GM23338 (cell line): ENCODE data around the gene RXRA. TPM values are rescaled to one million over a fixed set of nuclear protein-coding genes. Genes with fewer than 3 reads are reported as not detected.
A peak's percentile ranks its signal among the peaks of the same experiment; 100 is the strongest.

Source experiments
- ATAC-seq: fragments of 200-7000 bp; cut with Tn5 transposase; 3 replicates; pipeline ENCODE4 v1.9.1; 2020
- DNase-seq: peaks from one replicate; pipeline ENCODE4 v3.0.0-alpha.2; 2015; ENCODE audit warnings: low spot score
- H2AFZ ChIP-seq: fragments of 200-600 bp; sonication (generic); 2 replicates; pipeline ENCODE4 v1.8.0; 2016; ENCODE audit warnings: antibody characterized with exemption, mild to moderate bottlenecking, moderate library complexity
- H3F3A ChIP-seq: fragments of 200-600 bp; sonication (generic); replicated peaks from 2 replicates; pipeline ENCODE4 v1.8.0; 2017; ENCODE audit warnings: antibody characterized with exemption, mixed run types, low read depth
- H3K27ac ChIP-seq: fragments of 200-600 bp; sonication (generic); 2 replicates; pipeline ENCODE4 v1.6.1; 2016; ENCODE audit warnings: low read depth
- H3K27me3 ChIP-seq: fragments of 200-600 bp; sonication (generic); 2 replicates; pipeline ENCODE4 v1.8.0; 2016; ENCODE audit warnings: mild to moderate bottlenecking, mixed run types, moderate library complexity; ENCODE audit not compliant: insufficient read depth
- H3K36me3 ChIP-seq: fragments of 200-600 bp; sonication (generic); 2 replicates; pipeline ENCODE4 v1.8.0; 2016; ENCODE audit warnings: mild to moderate bottlenecking; ENCODE audit not compliant: insufficient read depth
- H3K4me1 ChIP-seq: fragments of 200-600 bp; sonication (generic); 2 replicates; pipeline ENCODE4 v1.8.0; 2016; ENCODE audit warnings: mild to moderate bottlenecking, moderate library complexity; ENCODE audit not compliant: insufficient read depth
- H3K4me2 ChIP-seq: fragments of 200-600 bp; sonication (generic); 2 replicates; pipeline ENCODE4 v1.7.1; 2017; ENCODE audit warnings: mixed run types
- H3K4me3 ChIP-seq: fragments of 200-600 bp; sonication (generic); 2 replicates; pipeline ENCODE4 v1.6.1; 2016; ENCODE audit warnings: mixed run types
- H3K79me2 ChIP-seq: fragments of 200-600 bp; sonication (generic); replicated peaks from 2 replicates; pipeline ENCODE4 v1.8.0; 2017; ENCODE audit warnings: mild to moderate bottlenecking; ENCODE audit not compliant: insufficient read depth
- H3K9me2 ChIP-seq: fragments of 200-600 bp; sonication (generic); 2 replicates; pipeline ENCODE4 v1.8.0; 2017; ENCODE audit not compliant: insufficient read depth
- H4K20me1 ChIP-seq: fragments of 200-600 bp; sonication (generic); replicated peaks from 2 replicates; pipeline ENCODE4 v1.8.0; 2017; ENCODE audit warnings: mild to moderate bottlenecking; ENCODE audit not compliant: insufficient read depth
- H3K27ac Mint-ChIP-seq: 2 replicates; pipeline ENCODE4 v1.8.0; 2020; ENCODE audit warnings: inconsistent platforms, mild to moderate bottlenecking, moderate library complexity, mixed read lengths
- H3K27me3 Mint-ChIP-seq: 3 replicates; pipeline ENCODE4 v1.8.0; 2022; ENCODE audit warnings: low read depth, mild to moderate bottlenecking, moderate library complexity, mixed read lengths, inconsistent platforms; ENCODE audit not compliant: insufficient read depth, poor library complexity
- H3K36me3 Mint-ChIP-seq: 3 replicates; pipeline ENCODE4 v1.8.0; 2021; ENCODE audit warnings: low read depth, mild to moderate bottlenecking, inconsistent platforms, moderate library complexity, mixed read lengths
- H3K4me1 Mint-ChIP-seq: 3 replicates; pipeline ENCODE4 v1.8.0; 2020; ENCODE audit warnings: mild to moderate bottlenecking, inconsistent platforms, mixed read lengths
- H3K4me3 Mint-ChIP-seq: 3 replicates; pipeline ENCODE4 v1.8.0; 2021; ENCODE audit warnings: moderate library complexity, mild to moderate bottlenecking, inconsistent platforms, mixed read lengths
- H3K9me3 Mint-ChIP-seq: 3 replicates; pipeline ENCODE4 v1.8.0; 2020; ENCODE audit warnings: moderate library complexity, mild to moderate bottlenecking, inconsistent platforms, mixed read lengths
- CREB1 ChIP-seq: fragments of 250-450 bp; sonication (Bioruptor Pico); IDR thresholded peaks from 2 replicates; pipeline ENCODE4 v1.5.0; 2020; ENCODE audit warnings: low read depth, mild to moderate bottlenecking, moderate library complexity
- CTCF ChIP-seq, 2 experiments: fragments of 200-600 bp in 1 of 2; sonication (generic) in 1 of 2; conservative IDR thresholded peaks; 2 replicates each; pipeline versions ENCODE4 v1.5.1 to v1.6.1; 2016 to 2017; ENCODE audit warnings: antibody characterized with exemption in 2 of 2, low read depth in 2 of 2, mild to moderate bottlenecking in 2 of 2, moderate library complexity in 1 of 2
- ETS1 ChIP-seq: IDR thresholded peaks from 2 replicates; pipeline ENCODE4 v1.6.1; 2016; ENCODE audit warnings: antibody characterized with exemption
- EZH2 ChIP-seq: fragments of 200-600 bp; sonication (generic); IDR thresholded peaks from one replicate; pipeline ENCODE4 v1.8.0; 2017; ENCODE audit warnings: antibody characterized with exemption, mild to moderate bottlenecking, low read depth; ENCODE audit not compliant: unreplicated experiment
- EZH2phosphoT487 ChIP-seq: fragments of 200-600 bp; sonication (generic); IDR thresholded peaks from one replicate; pipeline ENCODE4 v1.8.1; 2018; ENCODE audit warnings: antibody characterized with exemption; ENCODE audit not compliant: unreplicated experiment
- JUNB ChIP-seq: IDR thresholded peaks from one replicate; pipeline ENCODE4 v1.6.1; 2016; ENCODE audit warnings: antibody characterized with exemption; ENCODE audit not compliant: unreplicated experiment
- NANOG ChIP-seq: IDR thresholded peaks from 2 replicates; pipeline ENCODE4 v1.6.1; 2016; ENCODE audit warnings: antibody characterized with exemption, borderline replicate concordance
- POLR2AphosphoS5 ChIP-seq: IDR thresholded peaks from 2 replicates; pipeline ENCODE4 v1.6.1; 2016; ENCODE audit warnings: antibody characterized with exemption, low read depth
- STAT1 ChIP-seq: IDR thresholded peaks from one replicate; pipeline ENCODE4 v1.6.1; 2016; ENCODE audit warnings: antibody characterized with exemption; ENCODE audit not compliant: unreplicated experiment
- ZNF114 ChIP-seq: fragments of 250-450 bp; sonication (Bioruptor Pico); IDR thresholded peaks from 2 replicates; pipeline ENCODE4 v1.5.0; 2020; ENCODE audit warnings: mild to moderate bottlenecking, moderate library complexity
- ZNF331 ChIP-seq: fragments of 250-450 bp; sonication (Bioruptor Pico); IDR thresholded peaks from 2 replicates; pipeline ENCODE4 v1.5.0; 2020; ENCODE audit warnings: low read depth, mild to moderate bottlenecking, moderate library complexity
- ZNF462 ChIP-seq: fragments of 250-450 bp; sonication (Bioruptor Pico); IDR thresholded peaks from 2 replicates; pipeline ENCODE4 v1.5.0; 2020; ENCODE audit warnings: mild to moderate bottlenecking, moderate library complexity
- polyA plus RNA-seq: library from polyadenylated mRNA; unstranded; fragments of >200 nt; fragmentation: Nextera tagmentation; extraction: Ambion mirVana; gene quantifications from 2 replicates; pipeline ENCODE4 v1.2.1, GENCODE V29; 2016
- total RNA-seq: library from RNA; depleted of rRNA; stranded (reverse); fragments of >200 nt; shearing (Covaris generic); gene quantifications from 2 replicates; pipeline ENCODE4 v1.2.3, GENCODE V29; 2014
- TF ChIP-seq, protein P1 (sequence below): IDR thresholded peaks from one replicate; pipeline ENCODE4 v1.6.1; 2018; ENCODE audit warnings: antibody characterized with exemption; ENCODE audit not compliant: unreplicated experiment

The RXRA gene
- total and polyA plus RNA-seq, 2 experiments from 2014 or later: 4.9 to 17.9 TPM

DNA sequence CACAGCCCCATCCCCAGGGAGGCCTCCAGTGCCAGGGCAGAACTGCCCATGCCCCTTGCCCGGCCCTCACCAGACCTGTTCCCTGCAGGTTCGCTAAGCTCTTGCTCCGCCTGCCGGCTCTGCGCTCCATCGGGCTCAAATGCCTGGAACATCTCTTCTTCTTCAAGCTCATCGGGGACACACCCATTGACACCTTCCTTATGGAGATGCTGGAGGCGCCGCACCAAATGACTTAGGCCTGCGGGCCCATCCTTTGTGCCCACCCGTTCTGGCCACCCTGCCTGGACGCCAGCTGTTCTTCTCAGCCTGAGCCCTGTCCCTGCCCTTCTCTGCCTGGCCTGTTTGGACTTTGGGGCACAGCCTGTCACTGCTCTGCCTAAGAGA lies 110.1 kb downstream of the RXRA start:
- Histone ChIP-seq H3F3A (no peaks in the 10 kb centered on the region), H3K9me2 (no peaks in the 10 kb centered on the region), H2AFZ (no peak overlapping the region), H4K20me1 (no peaks in the 10 kb centered on the region; the same call in 1 of the 2 replicates), H3K79me2 (no peaks in the 10 kb centered on the region), H3K36me3 (no peaks in the 10 kb centered on the region), H3K4me3 (no peak overlapping the region), H3K4me2 (no peak overlapping the region), H3K4me1 (no peaks in the 10 kb centered on the region), H3K27ac (no peak overlapping the region), H3K27me3 (no peaks in the 10 kb centered on the region)
- Mint-ChIP-seq H3K9me3 (no peaks in the 10 kb centered on the region), H3K4me3 (no peak overlapping the region), H3K36me3 (peaks cover 10% of the 10 kb centered on the region), H3K27ac (0 out of 2 replicates have a peak overlapping the region, but pooled peaks have one; percentile 82), H3K27me3 (peaks cover 2% of the 10 kb centered on the region), H3K4me1 (peaks cover 3% of the 10 kb centered on the region; the same call in 2 of the 3 replicates)
- TF ChIP-seq NANOG (no peak), STAT1 (no peak), ZNF462 (no peak), JUNB (no peak), ETS1 (no peak), EZH2 (no peak), CREB1 (CRISPR knock-in tag) (no peak), CTCF (conservative IDR thresholded peaks at IDR 0.05; ENCODE audit: low read depth in 2 of 2) (no peak), POLR2AphosphoS5 (no peak), ZNF114 (CRISPR knock-in tag) (no peak), ZNF331 (no peak), EZH2phosphoT487 (no peak)
- TF ChIP-seq, protein P1, sequence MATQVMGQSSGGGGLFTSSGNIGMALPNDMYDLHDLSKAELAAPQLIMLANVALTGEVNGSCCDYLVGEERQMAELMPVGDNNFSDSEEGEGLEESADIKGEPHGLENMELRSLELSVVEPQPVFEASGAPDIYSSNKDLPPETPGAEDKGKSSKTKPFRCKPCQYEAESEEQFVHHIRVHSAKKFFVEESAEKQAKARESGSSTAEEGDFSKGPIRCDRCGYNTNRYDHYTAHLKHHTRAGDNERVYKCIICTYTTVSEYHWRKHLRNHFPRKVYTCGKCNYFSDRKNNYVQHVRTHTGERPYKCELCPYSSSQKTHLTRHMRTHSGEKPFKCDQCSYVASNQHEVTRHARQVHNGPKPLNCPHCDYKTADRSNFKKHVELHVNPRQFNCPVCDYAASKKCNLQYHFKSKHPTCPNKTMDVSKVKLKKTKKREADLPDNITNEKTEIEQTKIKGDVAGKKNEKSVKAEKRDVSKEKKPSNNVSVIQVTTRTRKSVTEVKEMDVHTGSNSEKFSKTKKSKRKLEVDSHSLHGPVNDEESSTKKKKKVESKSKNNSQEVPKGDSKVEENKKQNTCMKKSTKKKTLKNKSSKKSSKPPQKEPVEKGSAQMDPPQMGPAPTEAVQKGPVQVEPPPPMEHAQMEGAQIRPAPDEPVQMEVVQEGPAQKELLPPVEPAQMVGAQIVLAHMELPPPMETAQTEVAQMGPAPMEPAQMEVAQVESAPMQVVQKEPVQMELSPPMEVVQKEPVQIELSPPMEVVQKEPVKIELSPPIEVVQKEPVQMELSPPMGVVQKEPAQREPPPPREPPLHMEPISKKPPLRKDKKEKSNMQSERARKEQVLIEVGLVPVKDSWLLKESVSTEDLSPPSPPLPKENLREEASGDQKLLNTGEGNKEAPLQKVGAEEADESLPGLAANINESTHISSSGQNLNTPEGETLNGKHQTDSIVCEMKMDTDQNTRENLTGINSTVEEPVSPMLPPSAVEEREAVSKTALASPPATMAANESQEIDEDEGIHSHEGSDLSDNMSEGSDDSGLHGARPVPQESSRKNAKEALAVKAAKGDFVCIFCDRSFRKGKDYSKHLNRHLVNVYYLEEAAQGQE: no peak
- DNase-seq (no peak), ATAC-seq (no peak)
